Keratinocyte (primary cell): ENCODE data around the gene KIFAP3.

Source experiments
- CTCF ChIP-seq, 3 experiments: IDR thresholded peaks in 1 of 3; conservative IDR thresholded peaks in 1 of 3; optimal IDR thresholded peaks in 1 of 3; 2 replicates in 2 of 3; 3 replicates in 1 of 3; pipeline versions ENCODE3 to v1.5.1; 2011; ENCODE audit warnings: low read length in 3 of 3, mild to moderate bottlenecking in 3 of 3, moderate library complexity in 2 of 3, control low read depth in 1 of 3, inconsistent platforms in 1 of 3; ENCODE audit not compliant: insufficient read depth in 2 of 3; ENCODE audit errors: extremely low read depth in 1 of 3
- EZH2 ChIP-seq: IDR thresholded peaks from one replicate; pipeline ENCODE4 v1.6.1; 2012; ENCODE audit warnings: inconsistent platforms, mild to moderate bottlenecking, low read length, moderate library complexity

GRCh38 chr1:169929210-169929526 is 145.3 kb downstream of the KIFAP3 start:
- TF ChIP-seq CTCF (optimal IDR thresholded peaks at IDR 0.05 in 1 of 3, IDR thresholded peaks at IDR 0.05 in 1 of 3, conservative IDR thresholded peaks at IDR 0.05 in 1 of 3; ENCODE audit: extremely low read depth in 1 of 3, insufficient read depth in 2 of 3, low read length in 3 of 3) (no peak), EZH2 (no peak)
